ENCODE results near the gene TRAP1. TPM values are rescaled to one million over a fixed set of nuclear protein-coding genes. Genes with fewer than 3 reads are reported as not detected.

TRAP1 gene
- total RNA-seq, 2 donors from 2014 or later = 78.1 to 92.9 TPM

- no peak for ATAC-seq
- Histone ChIP-seq H3K9me3 (no peaks in the 10 kb centered on the region), H3K4me1 (no peaks in the 10 kb centered on the region), H3K36me3 (replicated peaks in 1 of 2; ENCODE audit: insufficient read depth in 1 of 2, low read depth in 2 of 2) (no peaks in the 10 kb centered on the region), H3K27ac (no peak overlapping the region), H3K27me3 (no peaks in the 10 kb centered on the region), H3K4me3 (no peak overlapping the region)
- no peak for DNase-seq
- TF ChIP-seq, protein P1, sequence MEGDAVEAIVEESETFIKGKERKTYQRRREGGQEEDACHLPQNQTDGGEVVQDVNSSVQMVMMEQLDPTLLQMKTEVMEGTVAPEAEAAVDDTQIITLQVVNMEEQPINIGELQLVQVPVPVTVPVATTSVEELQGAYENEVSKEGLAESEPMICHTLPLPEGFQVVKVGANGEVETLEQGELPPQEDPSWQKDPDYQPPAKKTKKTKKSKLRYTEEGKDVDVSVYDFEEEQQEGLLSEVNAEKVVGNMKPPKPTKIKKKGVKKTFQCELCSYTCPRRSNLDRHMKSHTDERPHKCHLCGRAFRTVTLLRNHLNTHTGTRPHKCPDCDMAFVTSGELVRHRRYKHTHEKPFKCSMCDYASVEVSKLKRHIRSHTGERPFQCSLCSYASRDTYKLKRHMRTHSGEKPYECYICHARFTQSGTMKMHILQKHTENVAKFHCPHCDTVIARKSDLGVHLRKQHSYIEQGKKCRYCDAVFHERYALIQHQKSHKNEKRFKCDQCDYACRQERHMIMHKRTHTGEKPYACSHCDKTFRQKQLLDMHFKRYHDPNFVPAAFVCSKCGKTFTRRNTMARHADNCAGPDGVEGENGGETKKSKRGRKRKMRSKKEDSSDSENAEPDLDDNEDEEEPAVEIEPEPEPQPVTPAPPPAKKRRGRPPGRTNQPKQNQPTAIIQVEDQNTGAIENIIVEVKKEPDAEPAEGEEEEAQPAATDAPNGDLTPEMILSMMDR (IDR thresholded peaks at IDR 0.05) = no peak
- TF ChIP-seq POLR2A (IDR thresholded peaks at IDR 0.05) = no peak
- intact Hi-C loops (cut with DNase I) = no loop called here
- WGBS, 2 donors = 97 to 98% methylated on average over 3 of the region's 3 CpGs
These were observed 93.7 kb downstream of the TRAP1 start for GRCh38 chr16:3623642-3624041.

- DNase-seq = no peak
- ATAC-seq = no peak
- Histone ChIP-seq H3K9me3 (no peaks in the 10 kb centered on the region), H3K4me3 (no peak overlapping the region), H3K4me1 (no peaks in the 10 kb centered on the region), H3K27me3 (no peaks in the 10 kb centered on the region), H3K36me3 (replicated peaks in 1 of 2; ENCODE audit: insufficient read depth in 1 of 2, low read depth in 2 of 2) (no peaks in the 10 kb centered on the region), H3K27ac (no peak overlapping the region)
- intact Hi-C loops (cut with DNase I) = no loop called here
- TF ChIP-seq, protein P1 (IDR thresholded peaks at IDR 0.05) = no peak
- TF ChIP-seq POLR2A (IDR thresholded peaks at IDR 0.05) = no peak
- 72 to 85% methylated on average over 3 of the region's 3 CpGs for WGBS, 2 donors
These were observed 98.6 kb downstream of the TRAP1 start for GRCh38 chr16:3618769-3619141.

DNA sequence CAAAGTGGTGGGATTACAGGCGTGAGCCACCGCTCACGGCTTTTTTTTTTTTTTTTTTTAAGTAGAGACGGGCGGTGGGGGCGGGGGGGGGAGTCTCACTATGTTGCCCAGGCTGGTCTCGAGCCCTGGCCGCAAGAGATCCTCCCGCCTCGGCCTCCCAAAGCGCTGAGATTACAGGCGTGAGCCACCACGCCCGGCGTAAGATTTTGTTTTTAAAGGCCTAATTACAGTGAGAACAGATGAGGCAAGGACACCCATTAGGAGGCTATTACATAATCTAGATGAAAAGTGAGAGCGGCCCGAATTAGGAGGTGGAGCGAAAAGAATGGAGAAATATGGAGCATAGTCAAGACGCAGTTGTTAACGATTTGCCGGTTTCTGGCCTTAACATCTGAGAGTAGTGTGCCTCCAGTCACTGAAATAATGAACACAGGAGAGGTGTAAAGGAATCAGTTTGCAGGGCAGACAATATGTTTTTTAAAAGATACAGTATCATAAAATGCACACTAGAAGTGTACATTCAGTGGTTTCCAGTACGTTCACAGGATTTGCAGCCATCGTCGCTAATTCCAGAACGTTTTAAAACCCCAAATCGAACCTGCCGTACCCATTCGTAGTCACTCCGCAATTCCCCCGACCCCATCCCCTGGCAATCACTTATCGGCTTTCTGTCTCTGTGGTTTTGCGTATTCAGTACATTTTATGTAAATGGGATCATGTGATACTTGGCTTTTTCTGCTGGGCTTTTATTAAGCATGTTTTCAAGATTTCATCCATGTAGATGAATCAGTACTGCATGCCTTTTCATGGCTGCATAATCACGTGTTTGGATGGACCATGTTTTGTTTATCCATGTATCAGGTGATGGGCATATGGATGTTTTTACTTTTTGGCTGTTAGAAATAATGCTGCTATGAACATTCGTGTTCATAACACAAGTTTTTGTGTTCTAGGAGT, 104.5 kb downstream of the TRAP1 start:
- Histone ChIP-seq H3K36me3 (replicated peaks in 1 of 2; ENCODE audit: insufficient read depth in 1 of 2, low read depth in 2 of 2) (no peaks in the 10 kb centered on the region), H3K9me3 (no peaks in the 10 kb centered on the region), H3K27me3 (no peaks in the 10 kb centered on the region), H3K4me3 (peak overlapping the region in 1 of 2 donors; percentile 83), H3K27ac (no peak overlapping the region), H3K4me1 (peaks cover 28% of the 10 kb centered on the region)
- TF ChIP-seq, protein P1 (IDR thresholded peaks at IDR 0.05) = no peak
- TF ChIP-seq POLR2A (IDR thresholded peaks at IDR 0.05) = no peak
- intact Hi-C loops (cut with DNase I) = no loop called here
- WGBS, 2 donors = 72 to 75% methylated on average over 34 of the region's 34 CpGs
- DNase-seq (no peak), ATAC-seq (no peak)

- peak; percentile 92 to 95 (median 92) for DNase-seq
- Histone ChIP-seq H3K36me3 (replicated peaks in 1 of 2; ENCODE audit: insufficient read depth in 1 of 2, low read depth in 2 of 2) (no peaks in the 10 kb centered on the region), H3K27ac (peak within 1 kb of the TSS in 3 of 4 donors; percentile 47 to 79 (median 75)), H3K4me1 (peaks cover 28% of the 10 kb centered on the region), H3K4me3 (peak within 1 kb of the TSS; percentile 83 to 90), H3K9me3 (no peaks in the 10 kb centered on the region), H3K27me3 (no peaks in the 10 kb centered on the region)
- 0% methylated on average over 4 to 68 of the region's 86 CpGs for WGBS, 2 donors
- peak; percentile 96 for ATAC-seq
- TF ChIP-seq, protein P1 (IDR thresholded peaks at IDR 0.05) = peak in 3 of 7 experiments; percentile 1 to 41 (median 24)
- TF ChIP-seq POLR2A (IDR thresholded peaks at IDR 0.05) = peak; percentile 12 to 68 (median 67)
- intact Hi-C loops (cut with DNase I) = no loop called here
These were observed 106.0 kb downstream of the TRAP1 start, which contains the start of gene SLX4 for GRCh38 chr16:3611146-3611975. Gene SLX4, minus strand, starts transcription at chr16:3611606. Its CDS starts 2,642 bp downstream, at chr16:3608964.

All from body of pancreas (tissue), 4 donors.